GM18511 (cell line): ENCODE measurements around the gene SSH2.
"Not testable (repeated sequence)": the region's sequence is repeated elsewhere in the genome, so short reads cannot be mapped to it uniquely, and the experiment has no call there.

Source experiments
- ATAC-seq: cut with Tn5 transposase; IDR thresholded peaks from one replicate; pipeline ENCODE4 v1.9.1; 2021; ENCODE audit warnings: mild to moderate bottlenecking, moderate library complexity; ENCODE audit not compliant: unreplicated experiment

SSH2 gene

GRCh38 chr17:29881256-29881655, 48.8 kb downstream of the SSH2 start:
- no peak for ATAC-seq

GRCh38 chr17:29880031-29880430, 50.0 kb downstream of the SSH2 start:
- ATAC-seq: no peak

- ATAC-seq: no peak
These were observed 55.0 kb downstream of the SSH2 start for GRCh38 chr17:29874931-29875596.

- not testable (repeated sequence) for ATAC-seq
These were observed 55.7 kb downstream of the SSH2 start for GRCh38 chr17:29874358-29874757.

GRCh38 chr17:29873476-29873875, 56.6 kb downstream of the SSH2 start:
- ATAC-seq: no peak

GRCh38 chr17:29870836-29871465, 59.1 kb downstream of the SSH2 start:
- ATAC-seq: no peak

- no peak for ATAC-seq
These were observed 62.3 kb downstream of the SSH2 start for GRCh38 chr17:29867643-29868181.

GRCh38 chr17:29866746-29867404, 63.2 kb downstream of the SSH2 start:
- no peak for ATAC-seq

- no peak for ATAC-seq
These were observed 65.4 kb downstream of the SSH2 start for GRCh38 chr17:29864615-29865014.

GRCh38 chr17:29864123-29864522, 65.9 kb downstream of the SSH2 start:
- not testable (repeated sequence) for ATAC-seq

- no peak for ATAC-seq
These were observed 67.1 kb downstream of the SSH2 start for GRCh38 chr17:29862951-29863350.

GRCh38 chr17:29862127-29862526, 67.9 kb downstream of the SSH2 start:
- no peak for ATAC-seq

- ATAC-seq: not testable (repeated sequence)
These were observed 70.6 kb downstream of the SSH2 start for GRCh38 chr17:29859445-29859844.

GRCh38 chr17:29857823-29858222, 72.2 kb downstream of the SSH2 start:
- no peak for ATAC-seq

- not testable (repeated sequence) for ATAC-seq
These were observed 72.9 kb downstream of the SSH2 start for GRCh38 chr17:29857105-29857504.

GRCh38 chr17:29855686-29856085, 74.3 kb downstream of the SSH2 start:
- ATAC-seq: no peak

- no peak for ATAC-seq
These were observed 81.3 kb downstream of the SSH2 start for GRCh38 chr17:29848737-29849136.

GRCh38 chr17:29847527-29848400, 82.3 kb downstream of the SSH2 start:
- no peak for ATAC-seq

GRCh38 chr17:29847118-29847517, 82.9 kb downstream of the SSH2 start:
- no peak for ATAC-seq

- no peak for ATAC-seq
These were observed 83.7 kb downstream of the SSH2 start for GRCh38 chr17:29846298-29846697.
